ENCODE measurements around the gene NEURL3. TPM values are rescaled to one million over a fixed set of nuclear protein-coding genes. Genes with fewer than 3 reads are reported as not detected.

The NEURL3 gene
- total RNA-seq, 1 donor from 2014 or later, result not detected

GRCh38 chr2:96537734-96538486, 32.8 kb upstream of the NEURL3 start:
- Histone ChIP-seq H3K27ac (replicated peaks) (peak overlapping the region; percentile 95), H3K4me1 (peaks cover 88% of the 10 kb centered on the region), H3K27me3 (ENCODE audit: low read depth) (no peaks in the 10 kb centered on the region), H3K36me3 (peaks cover 4% of the 10 kb centered on the region), H3K4me3 (peak overlapping the region; percentile 97), H3K9me3 (replicated peaks) (no peaks in the 10 kb centered on the region)
- DNase-seq, result no peak
- intact Hi-C loops (cut with micrococcal nuclease), result no loop called here
- TF ChIP-seq CTCF (IDR thresholded peaks at IDR 0.05; ENCODE audit: borderline replicate concordance), result no peak

GRCh38 chr2:96537066-96537733, 32.0 kb upstream of the NEURL3 start:
- TF ChIP-seq CTCF (IDR thresholded peaks at IDR 0.05; ENCODE audit: borderline replicate concordance), result no peak
- H3K36me3 ChIP-seq, result no peaks in the 10 kb centered on the region
- DNase-seq, result peak; percentile 77
- intact Hi-C loops (cut with micrococcal nuclease), result no loop called here
- no peaks in the 10 kb centered on the region for H3K9me3 ChIP-seq (replicated peaks)
- peak overlapping the region; percentile 97 for H3K4me3 ChIP-seq
- H3K27me3 ChIP-seq (ENCODE audit: low read depth), result no peaks in the 10 kb centered on the region
- peaks cover 92% of the 10 kb centered on the region for H3K4me1 ChIP-seq
- H3K27ac ChIP-seq (replicated peaks), result peak overlapping the region; percentile 95

- TF ChIP-seq CTCF (IDR thresholded peaks at IDR 0.05; ENCODE audit: borderline replicate concordance), result peak; percentile 66
- no peaks in the 10 kb centered on the region for H3K9me3 ChIP-seq (replicated peaks)
- H3K4me3 ChIP-seq, result peak within 1 kb of the TSS; percentile 97
- peaks cover 94% of the 10 kb centered on the region for H3K4me1 ChIP-seq
- peak; percentile 96 for DNase-seq
- no peaks in the 10 kb centered on the region for H3K27me3 ChIP-seq (ENCODE audit: low read depth)
- intact Hi-C loops (cut with micrococcal nuclease), result no loop called here
- H3K27ac ChIP-seq (replicated peaks), result peak within 1 kb of the TSS; percentile 95
- H3K36me3 ChIP-seq, result no peaks in the 10 kb centered on the region
Measured at GRCh38 chr2:96536445-96537065, 31.4 kb upstream of the NEURL3 start, which contains the start of gene ARID5A. TSS of gene ARID5A (plus strand) at chr2:96536752. CDS start at chr2:96536827, 75 bp downstream.

- no peak for DNase-seq
- Histone ChIP-seq H3K27me3 (ENCODE audit: low read depth) (no peaks in the 10 kb centered on the region), H3K4me3 (no peak overlapping the region), H3K4me1 (peaks cover 97% of the 10 kb centered on the region), H3K27ac (replicated peaks) (peak overlapping the region; percentile 95), H3K9me3 (replicated peaks) (no peaks in the 10 kb centered on the region), H3K36me3 (no peaks in the 10 kb centered on the region)
- no peak for TF ChIP-seq CTCF (IDR thresholded peaks at IDR 0.05; ENCODE audit: borderline replicate concordance)
- intact Hi-C loops (cut with micrococcal nuclease), result no loop called here
Measured at GRCh38 chr2:96535331-96535730, 30.2 kb upstream of the NEURL3 start.

- Histone ChIP-seq H3K36me3 (no peaks in the 10 kb centered on the region), H3K9me3 (replicated peaks) (no peaks in the 10 kb centered on the region), H3K4me3 (no peak overlapping the region), H3K27ac (replicated peaks) (peak overlapping the region; percentile 95), H3K27me3 (ENCODE audit: low read depth) (no peaks in the 10 kb centered on the region), H3K4me1 (peaks cover 97% of the 10 kb centered on the region)
- no peak for DNase-seq
- intact Hi-C loops (cut with micrococcal nuclease), result no loop called here
- no peak for TF ChIP-seq CTCF (IDR thresholded peaks at IDR 0.05; ENCODE audit: borderline replicate concordance)
Measured at GRCh38 chr2:96534701-96535181, 29.6 kb upstream of the NEURL3 start.
